GM18519 (cell line): Measurements from ENCODE around the gene AGPAT4.
"Not testable (repeated sequence)": the region's sequence is repeated elsewhere in the genome, so short reads cannot be mapped to it uniquely, and the experiment has no call there.

ENCODE experiments used
- ATAC-seq: cut with Tn5 transposase; IDR thresholded peaks from one replicate; pipeline ENCODE4 v1.9.1; 2021; ENCODE audit warnings: mild to moderate bottlenecking, moderate library complexity; ENCODE audit not compliant: unreplicated experiment, low FRiP score

Gene AGPAT4

DNA sequence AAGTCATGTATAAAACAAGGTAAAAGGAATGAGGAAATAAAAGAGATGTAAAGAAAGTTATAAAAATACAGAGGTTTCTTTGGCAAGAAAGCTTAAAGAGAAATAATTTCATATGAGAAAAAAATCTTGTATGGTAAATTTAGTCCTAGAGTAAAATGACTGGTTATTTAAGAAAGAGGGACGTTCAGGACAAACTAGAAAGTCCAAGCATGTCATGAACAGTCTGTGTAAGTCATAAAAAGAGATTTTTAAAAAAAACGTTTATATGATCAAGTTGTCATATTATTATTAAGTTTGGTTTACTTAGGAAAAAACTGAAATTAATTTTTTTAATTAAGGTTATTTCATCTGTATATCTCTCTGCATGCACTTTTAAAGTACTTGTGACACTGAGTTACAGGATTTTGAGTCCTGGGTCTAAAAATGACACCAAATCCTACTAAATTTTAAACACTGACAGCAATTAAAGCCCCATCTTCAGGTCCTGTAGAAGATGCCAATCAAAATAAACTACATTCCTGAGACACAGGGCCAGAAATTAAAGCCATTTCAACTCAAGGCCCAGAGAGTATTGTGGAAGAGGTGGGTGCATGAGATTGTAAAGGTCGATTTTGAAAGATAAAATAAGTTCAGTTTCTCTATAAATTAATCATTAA lies 62.4 kb downstream of the AGPAT4 start:
- ATAC-seq = no peak

GRCh38 chr6:161210857-161211256 lies 63.0 kb downstream of the AGPAT4 start:
- ATAC-seq = no peak

- ATAC-seq = no peak
Observed at GRCh38 chr6:161207200-161207599, 66.7 kb downstream of the AGPAT4 start.

DNA sequence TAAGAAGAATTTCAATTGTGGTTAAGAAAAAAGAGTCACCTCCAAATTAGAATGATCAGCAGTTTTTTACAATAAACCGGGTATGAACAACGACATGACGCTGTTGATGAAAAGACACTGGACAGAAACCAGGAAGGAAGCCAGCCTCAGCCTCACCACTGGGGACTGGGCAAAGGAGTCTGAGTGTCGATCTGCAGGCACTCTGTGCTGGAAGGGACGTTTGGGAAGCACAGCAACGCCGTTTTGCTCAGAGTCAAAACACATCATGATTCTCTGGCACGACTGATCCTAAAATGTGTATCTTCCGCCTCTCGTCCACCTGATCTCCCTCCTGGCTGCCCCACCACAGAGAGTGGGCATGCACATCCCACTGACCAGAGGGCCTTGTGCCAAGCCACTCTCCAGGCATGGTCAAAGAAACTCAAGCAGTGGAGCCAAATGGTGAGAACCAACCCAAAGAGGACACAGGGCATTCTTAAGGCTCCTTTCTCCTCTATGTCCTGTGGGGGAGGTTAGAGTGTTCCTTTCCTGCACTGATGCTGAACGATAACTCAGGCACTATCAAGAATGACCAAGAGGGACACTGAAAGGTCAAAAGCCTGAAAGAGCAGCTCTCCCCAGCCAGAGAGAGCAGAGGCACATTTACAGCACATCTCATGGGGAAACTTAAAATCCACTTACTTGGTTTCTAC lies 68.8 kb downstream of the AGPAT4 start:
- no peak for ATAC-seq

GRCh38 chr6:161200610-161201370 lies 73.1 kb downstream of the AGPAT4 start:
- no peak for ATAC-seq

DNA sequence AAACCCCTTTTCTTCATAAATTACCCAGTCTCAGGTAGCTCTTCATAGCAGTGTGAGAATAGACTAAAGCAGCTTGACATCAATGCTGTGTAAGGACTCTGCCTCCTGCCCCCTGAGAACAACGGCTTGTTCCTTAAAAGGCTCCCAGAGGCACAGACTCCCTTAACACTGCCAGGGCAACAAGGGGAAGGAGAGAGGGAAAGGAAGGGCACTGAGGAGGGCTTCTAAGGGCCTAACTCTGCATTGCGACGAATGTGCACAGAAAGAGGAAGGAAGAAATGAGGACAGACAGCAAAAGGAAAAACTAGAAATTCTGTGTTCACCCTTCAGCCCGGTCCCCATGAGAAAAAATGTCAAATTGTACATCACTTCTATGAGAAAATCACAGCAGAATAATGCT lies 74.0 kb downstream of the AGPAT4 start:
- no peak for ATAC-seq

DNA sequence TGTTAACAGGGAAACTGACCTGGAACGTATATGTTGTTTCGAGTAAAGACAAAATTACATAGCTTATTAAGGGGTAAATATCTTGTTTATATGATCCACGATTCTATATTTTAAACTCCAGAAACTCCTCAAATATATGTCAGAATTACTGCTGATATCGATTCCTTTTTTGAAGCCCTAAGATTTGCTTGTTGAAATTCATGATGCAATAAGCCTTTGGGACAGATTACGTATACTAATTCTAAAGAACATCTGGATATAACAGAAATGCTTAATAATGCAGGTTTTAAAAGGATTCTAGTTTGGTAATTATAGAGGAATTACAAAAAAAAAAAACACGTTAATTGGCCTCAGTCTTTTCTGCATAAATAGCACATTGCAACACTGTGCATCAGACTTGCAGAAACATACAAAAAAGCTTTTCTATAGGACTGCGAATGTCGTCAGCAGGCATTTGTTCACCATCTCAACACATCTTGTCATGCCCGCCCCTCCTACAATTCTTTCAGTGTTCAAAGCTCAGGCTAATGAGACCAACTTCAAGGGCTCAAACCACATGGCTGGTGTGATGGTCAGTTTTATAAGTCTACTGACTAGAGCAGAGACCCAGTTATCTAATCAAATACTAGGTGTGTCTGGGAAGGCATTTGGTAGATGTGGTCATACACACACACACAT lies 74.9 kb downstream of the AGPAT4 start:
- ATAC-seq = no peak

- no peak for ATAC-seq
Observed at GRCh38 chr6:161198176-161198575, 75.7 kb downstream of the AGPAT4 start.

DNA sequence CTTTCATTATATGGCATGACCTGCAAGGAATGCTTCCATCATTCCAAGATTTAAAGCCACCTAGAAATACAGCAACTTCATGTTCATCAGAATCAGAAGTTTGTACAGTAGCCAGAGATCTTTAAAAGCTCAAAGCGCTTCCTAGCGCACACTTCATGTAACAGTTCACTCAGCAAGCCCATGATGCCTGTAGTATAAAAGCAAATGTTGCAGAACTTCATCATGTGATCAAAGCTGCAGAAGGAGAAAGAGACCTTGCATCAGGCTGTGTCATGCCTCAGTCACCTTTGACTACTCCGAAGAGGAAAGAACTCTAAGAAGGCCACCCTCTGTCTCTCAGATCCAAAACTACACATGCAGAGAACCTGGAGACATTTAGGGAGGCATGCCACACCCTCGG lies 78.5 kb downstream of the AGPAT4 start:
- ATAC-seq = no peak

GRCh38 chr6:161194374-161194773 lies 79.5 kb downstream of the AGPAT4 start:
- no peak for ATAC-seq

DNA sequence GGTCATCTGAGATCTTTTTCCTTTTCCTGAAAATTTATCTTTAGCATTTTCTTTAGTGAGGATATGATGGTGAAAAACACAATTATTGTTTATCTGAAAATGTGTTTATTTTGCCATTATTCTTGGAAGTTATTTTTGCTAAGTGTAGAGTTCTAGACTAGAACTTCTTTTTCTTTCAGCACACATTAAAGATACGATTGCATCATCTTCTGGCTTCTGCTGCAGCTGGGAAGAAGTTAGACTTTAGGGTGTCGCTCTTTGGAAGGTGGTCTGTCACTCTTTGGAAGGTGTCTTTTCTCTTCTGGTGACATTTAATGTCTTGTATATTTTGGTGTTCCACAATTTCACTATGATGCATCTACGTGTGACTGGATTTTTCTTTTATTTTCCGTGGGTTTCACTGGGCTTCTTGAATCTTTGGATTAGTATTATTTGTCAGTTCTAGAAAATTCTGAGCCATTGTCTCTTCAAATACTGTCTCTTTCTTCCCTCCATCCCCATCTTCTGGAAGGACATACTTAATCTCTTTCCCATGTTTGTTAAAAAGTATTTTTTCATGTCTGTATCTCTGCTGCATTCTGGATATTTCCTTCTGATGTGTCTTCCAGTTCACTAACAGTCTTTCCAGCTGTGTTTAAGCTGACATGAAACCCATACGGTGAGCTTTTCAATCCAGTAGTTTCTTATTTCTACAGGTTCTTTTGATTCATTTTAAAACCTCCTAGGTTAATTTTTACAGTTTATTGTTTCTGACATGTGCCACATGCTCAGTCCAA lies 81.0 kb downstream of the AGPAT4 start:
- ATAC-seq = no peak

GRCh38 chr6:161191671-161192070 lies 82.2 kb downstream of the AGPAT4 start:
- no peak for ATAC-seq

- ATAC-seq = no peak
Observed at GRCh38 chr6:161191007-161191406, 82.9 kb downstream of the AGPAT4 start.

- ATAC-seq = no peak
Observed at GRCh38 chr6:161189891-161190290, 84.0 kb downstream of the AGPAT4 start.

- no peak for ATAC-seq
Observed at GRCh38 chr6:161188547-161189465, 85.1 kb downstream of the AGPAT4 start.

DNA sequence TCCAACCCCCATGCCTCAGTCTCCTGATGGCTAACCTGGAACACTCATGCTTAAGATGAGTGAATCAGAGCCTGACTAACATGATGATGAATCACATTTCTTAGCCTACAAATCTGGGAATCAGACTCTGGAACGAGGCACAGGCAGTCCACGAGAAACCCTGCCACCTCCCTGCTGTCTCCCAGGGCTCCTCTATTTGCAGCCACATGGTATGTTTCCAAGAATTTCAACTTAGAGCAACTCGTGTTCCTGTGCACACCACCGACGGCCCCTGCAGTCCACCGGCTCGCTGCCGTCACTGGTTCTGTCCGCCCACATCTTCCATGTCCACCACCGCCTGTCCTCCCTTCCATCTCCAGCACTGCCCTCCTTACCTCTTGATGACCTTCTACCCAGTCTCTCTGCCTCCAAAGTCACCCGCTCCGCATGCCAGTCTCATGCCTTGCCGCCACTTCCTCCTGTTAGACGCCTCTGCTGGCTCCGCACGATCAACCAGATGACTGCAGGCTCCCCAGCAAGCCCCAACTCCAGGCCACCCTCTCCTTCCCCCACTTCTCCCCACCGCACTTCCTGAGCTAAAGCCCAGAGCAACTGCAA lies 87.6 kb downstream of the AGPAT4 start:
- ATAC-seq = no peak

DNA sequence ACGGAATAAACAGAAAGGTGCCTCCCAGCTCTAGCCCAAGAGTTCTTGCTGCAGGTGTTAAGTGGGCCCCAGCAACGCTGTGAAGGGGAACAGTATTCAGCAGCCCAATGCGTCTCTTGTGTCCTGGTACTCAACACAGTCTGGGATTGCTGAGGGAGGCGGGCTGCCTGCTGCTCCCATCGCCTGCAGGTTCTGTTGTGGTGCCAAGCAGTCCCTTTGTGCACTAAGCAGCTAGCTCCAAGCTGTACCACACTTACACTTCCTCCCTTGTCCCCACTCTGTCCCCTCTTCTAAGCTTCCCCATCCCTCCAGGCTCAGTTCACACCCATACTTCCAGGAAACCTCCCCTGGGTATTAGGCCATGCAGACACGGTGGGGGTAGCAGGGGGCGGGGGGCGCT lies 92.7 kb downstream of the AGPAT4 start:
- ATAC-seq = no peak

DNA sequence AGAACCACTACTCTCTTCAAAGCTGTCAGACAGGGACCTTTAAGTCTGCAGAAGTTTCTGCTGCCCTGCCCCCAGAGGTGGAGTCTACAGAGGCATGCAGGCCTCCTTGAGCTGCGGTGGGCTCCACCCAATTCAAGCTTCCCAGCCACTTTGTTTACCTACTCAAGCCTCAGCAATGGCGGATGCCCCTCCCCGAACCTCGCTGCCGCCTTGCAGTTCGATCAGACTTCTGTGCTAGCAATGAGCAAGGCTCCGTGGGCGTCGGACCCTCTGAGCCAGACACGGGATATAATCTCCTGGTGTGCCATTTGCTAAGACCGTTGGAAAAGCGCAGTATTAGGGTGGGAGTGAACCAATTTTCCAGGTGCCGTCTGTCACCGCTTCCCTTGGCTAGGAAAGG lies 95.7 kb downstream of the AGPAT4 start:
- not testable (repeated sequence) for ATAC-seq

- ATAC-seq = not testable (repeated sequence)
Observed at GRCh38 chr6:161176428-161176827, 97.4 kb downstream of the AGPAT4 start.
